ENCODE measurements around the gene RHPN2. TPM values are rescaled to one million over a fixed set of nuclear protein-coding genes. Genes with fewer than 3 reads are reported as not detected.

The RHPN2 gene
- total and polyA plus RNA-seq, 2 of the 13 experiments (the other 11 are each of a cell fraction or from before 2014, with no cell fraction given), result 20.3 to 48.0 TPM

GRCh38 chr19:33040994-33041827, 23.5 kb downstream of the RHPN2 start (continued):
- TF ChIP-seq FOXO4 (CRISPR knock-in tag; conservative IDR thresholded peaks at IDR 0.05) (no peak), MATR3 (CRISPR knock-in tag; IDR thresholded peaks at IDR 0.05) (no peak), FOXJ3 (CRISPR knock-in tag; IDR thresholded peaks at IDR 0.05; ENCODE audit: borderline replicate concordance) (peak; percentile 67; the same call in 1 of the 2 replicates), ZNF225 (CRISPR knock-in tag; IDR thresholded peaks at IDR 0.05) (no peak), ZNF83 (CRISPR knock-in tag; IDR thresholded peaks at IDR 0.05; ENCODE audit: borderline replicate concordance) (no peak), ARNTL (CRISPR knock-in tag; IDR thresholded peaks at IDR 0.05) (0 out of 2 replicates have a peak, but pooled peaks have one; percentile 53), YY1 (IDR thresholded peaks at IDR 0.05; ENCODE audit: insufficient read depth, insufficient replicate concordance, low read depth, low read length) (peak; percentile 32), ZNF713 (CRISPR knock-in tag; IDR thresholded peaks at IDR 0.05) (no peak), NR3C1 (CRISPR knock-in tag; IDR thresholded peaks at IDR 0.05) (no peak), ESRRA (CRISPR knock-in tag; IDR thresholded peaks at IDR 0.05; ENCODE audit: low read depth) (peak; percentile 66; the same call in 1 of the 2 replicates), PTBP1 (IDR thresholded peaks at IDR 0.05; ENCODE audit: low read depth, low read length, poor library complexity, severe bottlenecking) (no peak), FIP1L1 (IDR thresholded peaks at IDR 0.05; ENCODE audit: borderline replicate concordance, insufficient read depth, low read depth, low read length) (no peak), THRA (CRISPR knock-in tag; IDR thresholded peaks at IDR 0.05; ENCODE audit: borderline replicate concordance) (peak; percentile 99), CBX1 (IDR thresholded peaks at IDR 0.05; ENCODE audit: low read depth) (peak; percentile 27), MXI1 (IDR thresholded peaks at IDR 0.05; ENCODE audit: borderline replicate concordance, low read depth, low read length) (peak; percentile 43; the same call in 1 of the 3 replicates), NCOA5 (CRISPR knock-in tag; IDR thresholded peaks at IDR 0.05) (no peak), IRF1 (CRISPR knock-in tag; IDR thresholded peaks at IDR 0.05; ENCODE audit: low read depth) (0 out of 2 replicates have a peak, but pooled peaks have one; percentile 49), KLF12 (CRISPR knock-in tag; IDR thresholded peaks at IDR 0.05; ENCODE audit: borderline replicate concordance) (no peak), JUND (CRISPR knock-in tag; IDR thresholded peaks at IDR 0.05) (no peak), SOX6 (IDR thresholded peaks at IDR 0.05) (no peak), SOX6 (CRISPR knock-in tag; IDR thresholded peaks at IDR 0.05) (peak; percentile 99), ELF1 (CRISPR knock-in tag; IDR thresholded peaks at IDR 0.05) (peak; percentile 31; the same call in 1 of the 2 replicates), TCF12 (IDR thresholded peaks at IDR 0.05) (no peak), TCF12 (CRISPR knock-in tag; IDR thresholded peaks at IDR 0.05) (0 out of 2 replicates have a peak, but pooled peaks have one; percentile 24), ZNF766 (CRISPR knock-in tag; IDR thresholded peaks at IDR 0.05; ENCODE audit: borderline replicate concordance) (0 out of 2 replicates have a peak, but pooled peaks have one; percentile 46)

Measured in HepG2 (cell line).